Upper lobe of left lung (tissue), 4 donors: Measurements from ENCODE around the gene PADI4.

ENCODE experiments used
- POLR2A ChIP-seq, 4 donors: fragments of 450-650 bp; IDR thresholded peaks; one replicate each; pipeline ENCODE4 v1.5.1; 2016 to 2017; ENCODE audit warnings: antibody characterized with exemption in 4 of 4, mild to moderate bottlenecking in 2 of 4
- TF ChIP-seq, protein P1 (sequence below), 6 experiments: fragments of 450-650 bp in 4 of 6; fragments of 200-600 bp in 2 of 6; sonication (generic) in 2 of 6; IDR thresholded peaks; one replicate each; pipeline ENCODE4 v1.5.1; 2016 to 2019; ENCODE audit warnings: antibody characterized with exemption in 6 of 6

DNA sequence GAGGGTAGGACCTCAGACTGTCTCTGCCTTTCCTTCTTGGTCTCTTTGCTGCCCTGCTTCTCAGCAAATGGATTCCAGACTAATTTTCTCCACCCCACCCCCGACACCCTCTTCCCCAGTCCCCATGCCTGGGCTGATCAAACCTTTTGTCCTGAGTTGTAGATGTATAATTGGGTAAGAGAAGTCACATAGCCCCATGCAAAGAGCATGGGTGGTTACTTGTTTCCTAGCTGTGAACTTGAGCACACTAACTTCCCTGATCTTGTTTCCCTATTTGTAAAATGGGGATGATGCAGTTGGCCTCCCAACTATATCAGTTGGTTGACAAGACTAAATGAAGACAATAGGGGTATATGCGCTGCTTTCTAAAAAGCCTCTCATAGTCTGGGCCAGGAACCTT is 73.2 kb downstream of the PADI4 start:
- no peak for TF ChIP-seq POLR2A (IDR thresholded peaks at IDR 0.05)
- TF ChIP-seq, protein P1, sequence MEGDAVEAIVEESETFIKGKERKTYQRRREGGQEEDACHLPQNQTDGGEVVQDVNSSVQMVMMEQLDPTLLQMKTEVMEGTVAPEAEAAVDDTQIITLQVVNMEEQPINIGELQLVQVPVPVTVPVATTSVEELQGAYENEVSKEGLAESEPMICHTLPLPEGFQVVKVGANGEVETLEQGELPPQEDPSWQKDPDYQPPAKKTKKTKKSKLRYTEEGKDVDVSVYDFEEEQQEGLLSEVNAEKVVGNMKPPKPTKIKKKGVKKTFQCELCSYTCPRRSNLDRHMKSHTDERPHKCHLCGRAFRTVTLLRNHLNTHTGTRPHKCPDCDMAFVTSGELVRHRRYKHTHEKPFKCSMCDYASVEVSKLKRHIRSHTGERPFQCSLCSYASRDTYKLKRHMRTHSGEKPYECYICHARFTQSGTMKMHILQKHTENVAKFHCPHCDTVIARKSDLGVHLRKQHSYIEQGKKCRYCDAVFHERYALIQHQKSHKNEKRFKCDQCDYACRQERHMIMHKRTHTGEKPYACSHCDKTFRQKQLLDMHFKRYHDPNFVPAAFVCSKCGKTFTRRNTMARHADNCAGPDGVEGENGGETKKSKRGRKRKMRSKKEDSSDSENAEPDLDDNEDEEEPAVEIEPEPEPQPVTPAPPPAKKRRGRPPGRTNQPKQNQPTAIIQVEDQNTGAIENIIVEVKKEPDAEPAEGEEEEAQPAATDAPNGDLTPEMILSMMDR (IDR thresholded peaks at IDR 0.05), result no peak
